Posterior vena cava (tissue), 2 donors: ENCODE results near the gene CD27. TPM values are rescaled to one million over a fixed set of nuclear protein-coding genes. Genes with fewer than 3 reads are reported as not detected.

Experiments
- DNase-seq: peaks from one replicate; pipeline ENCODE4 v3.0.0-alpha.2; 2020; ENCODE audit warnings: low spot score
- intact Hi-C, 2 donors: fragments of 100-400 bp; cut with DNase I; formaldehyde crosslinking; loops; one replicate each; pipeline versions ENCODE4 v1.14.1 to v1.14.2; 2022 to 2023
- total RNA-seq, 2 donors: library from RNA; stranded (reverse); fragmentation: NEBNext Ultra II Directional; extraction: Animal tissue kit (Norgen Biotek cat#: 25700); gene quantifications; one replicate each; pipeline ENCODE4 v1.2.1, GENCODE V29; 2021
- donor health status: DM: yes; HTN: yes; CAD: no.
- donor health status: DM: yes; HTN: yes; CAD: no.

Gene CD27
- total RNA-seq, 2 donors from 2014 or later = 0.42 to 0.43 TPM

DNA sequence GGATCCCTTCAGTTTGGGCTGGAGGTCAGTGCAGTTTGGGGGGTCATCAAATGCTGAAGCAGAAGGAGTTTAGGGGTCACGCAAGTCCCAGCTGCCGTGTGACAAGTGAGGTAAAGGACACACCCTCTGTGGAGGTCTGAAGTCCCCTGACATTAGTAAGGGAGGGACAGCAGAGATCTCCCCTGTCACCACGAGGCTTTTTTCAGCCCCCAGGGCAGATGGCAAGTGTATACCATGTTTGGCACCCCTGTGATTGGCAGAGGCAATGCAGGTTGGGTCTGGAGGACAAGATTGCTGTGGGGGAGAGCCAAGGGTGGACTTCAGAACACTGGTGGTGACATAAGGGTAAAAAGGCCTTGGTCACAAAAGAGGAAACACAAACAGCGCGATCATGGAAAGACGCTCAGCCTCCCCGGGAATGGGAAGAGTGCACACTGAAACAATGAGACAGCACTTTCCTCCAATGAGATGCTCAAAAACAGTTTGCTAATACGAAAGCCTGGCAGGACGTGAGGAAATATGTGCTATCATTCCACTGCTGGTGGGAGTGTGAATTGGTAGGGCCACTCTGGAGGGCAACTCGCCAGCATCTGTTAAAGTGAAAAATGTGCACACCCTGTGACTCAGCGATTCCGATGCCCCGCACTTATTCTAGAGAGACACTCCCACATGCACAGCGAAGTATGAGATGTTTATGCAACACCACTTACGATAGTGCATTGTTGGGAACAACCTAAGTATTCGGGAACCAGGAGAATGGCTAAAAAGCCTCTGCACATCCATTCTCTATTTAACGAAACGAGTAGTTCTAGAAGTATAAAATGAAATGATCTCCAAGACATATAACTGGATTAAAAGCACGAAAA is 14.4 kb upstream of the CD27 start:
- intact Hi-C loops = no loop called here
- DNase-seq = peak; percentile 97

DNA sequence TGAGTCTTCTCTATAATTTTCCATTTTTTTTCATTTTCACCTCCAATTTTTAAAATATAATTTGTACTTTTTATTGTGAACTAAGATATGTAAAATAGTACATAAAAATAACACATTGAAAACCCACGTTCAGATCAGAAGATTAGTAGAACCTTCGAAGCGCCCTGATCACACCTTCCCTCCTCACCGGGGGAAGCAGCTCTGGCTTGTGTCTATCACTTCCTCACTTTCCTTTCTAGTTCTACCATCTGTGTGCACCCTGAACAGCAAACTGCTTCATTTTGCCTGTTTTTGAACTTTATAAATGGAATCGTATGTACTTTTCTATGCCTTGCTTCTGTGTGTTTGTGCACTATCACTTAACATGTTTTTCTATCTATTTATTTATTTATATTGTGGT is 11.8 kb upstream of the CD27 start:
- DNase-seq = no peak
- intact Hi-C loops = no loop called here

- DNase-seq = no peak
- intact Hi-C loops = no loop called here
Measured at GRCh38 chr12:6434205-6435140, 10.3 kb upstream of the CD27 start.

DNA sequence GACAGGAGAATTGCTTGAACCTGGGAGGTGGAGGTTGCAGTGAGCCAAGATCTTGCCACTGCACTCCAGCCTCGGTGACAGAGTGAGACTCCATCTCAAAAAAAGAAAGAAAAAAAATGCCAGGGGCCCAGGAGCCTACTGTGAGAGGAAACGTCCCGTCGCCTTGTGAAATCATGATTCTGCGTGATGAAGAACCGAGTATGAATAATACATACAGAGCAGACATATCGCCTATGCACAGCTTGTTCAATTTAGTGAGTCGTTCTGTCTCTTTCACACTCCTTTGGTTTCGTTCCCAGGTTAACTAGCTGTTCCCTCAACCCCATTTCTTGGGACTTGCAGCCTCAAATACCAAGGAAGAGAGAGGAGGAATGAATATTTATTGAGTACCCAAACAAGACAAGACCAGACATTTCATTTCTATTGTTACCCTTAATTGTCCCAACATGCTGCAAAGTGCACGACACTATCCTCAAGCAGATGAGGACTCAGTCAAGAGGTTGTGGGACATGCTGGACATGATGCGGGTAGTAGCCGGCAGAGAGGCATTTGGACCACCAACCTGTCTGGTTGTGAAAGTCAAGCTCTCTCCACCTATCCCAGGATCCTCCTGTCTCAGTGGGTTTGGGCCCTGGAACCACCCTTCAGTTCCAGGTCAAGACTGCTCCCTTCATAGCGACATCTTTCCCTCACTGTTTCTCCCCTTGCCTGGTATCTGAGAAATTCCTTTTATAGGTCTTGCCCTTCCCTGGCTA is 8.6 kb upstream of the CD27 start:
- intact Hi-C loops = no loop called here

DNA sequence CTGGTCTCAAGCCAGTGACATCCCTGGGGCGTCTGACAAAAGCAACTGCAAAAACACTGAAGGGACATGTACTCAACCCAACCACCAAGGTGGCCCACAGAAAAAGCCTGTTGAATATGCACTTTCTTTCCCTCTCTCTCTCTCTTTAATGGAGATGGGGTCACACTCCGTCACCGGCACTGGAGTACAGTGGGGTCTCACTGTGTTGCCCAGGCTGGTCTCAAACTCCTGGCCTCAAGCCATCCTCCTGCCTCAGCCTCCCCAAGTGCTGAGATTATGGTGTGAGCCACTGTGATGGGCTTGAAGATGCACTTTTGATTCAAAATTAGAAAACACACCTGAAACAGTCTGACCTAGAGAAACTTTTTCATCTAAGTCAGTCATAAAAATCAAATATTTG is 7.2 kb upstream of the CD27 start:
- DNase-seq = peak; percentile 42
- intact Hi-C loops = no loop called here

More for the DNA sequence above, 8.6 kb upstream of the CD27 start:
- no peak for DNase-seq

- intact Hi-C loops = no loop called here
Measured at GRCh38 chr12:6438345-6438744, 6.4 kb upstream of the CD27 start.

GRCh38 chr12:6440391-6440790 is 4.4 kb upstream of the CD27 start:
- intact Hi-C loops = no loop called here

More at GRCh38 chr12:6438345-6438744, 6.4 kb upstream of the CD27 start:
- peak; percentile 59 for DNase-seq

DNA sequence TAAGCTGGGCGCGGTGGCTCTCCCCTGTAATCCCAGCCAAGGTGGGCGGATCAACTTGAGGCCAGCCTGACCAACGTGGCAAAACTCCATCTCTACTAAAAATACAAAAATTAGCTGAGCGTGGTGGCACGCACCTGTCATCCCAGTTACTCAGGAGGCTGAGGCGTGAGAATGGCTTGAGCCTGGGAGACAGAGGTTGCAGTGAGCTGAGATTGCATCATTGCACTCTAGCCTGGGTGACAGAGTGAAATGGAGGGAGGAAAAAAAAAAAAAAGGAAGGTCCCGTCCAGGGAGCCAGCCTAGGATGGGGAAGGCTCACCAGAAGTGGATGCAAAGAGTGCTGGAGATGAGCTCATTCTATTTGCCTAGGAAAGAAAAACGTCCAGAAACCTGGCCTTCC is 1.9 kb upstream of the CD27 start:
- DNase-seq = no peak

More at GRCh38 chr12:6440391-6440790, 4.4 kb upstream of the CD27 start:
- no peak for DNase-seq

GRCh38 chr12:6443361-6443983 is 1.3 kb upstream of the CD27 start:
- intact Hi-C loops = no loop called here
- peak; percentile 30 for DNase-seq

More for the DNA sequence above, 1.9 kb upstream of the CD27 start:
- intact Hi-C loops = no loop called here

- DNase-seq = no peak
- intact Hi-C loops = no loop called here
Measured at GRCh38 chr12:6444031-6444430, 724 bp upstream of the CD27 start.

GRCh38 chr12:6450091-6450868 is 5.5 kb downstream of the CD27 start:
- peak; percentile 59 for DNase-seq
- intact Hi-C loops = no loop called here

- DNase-seq = no peak
- intact Hi-C loops = no loop called here
Measured at GRCh38 chr12:6450869-6451347, 6.2 kb downstream of the CD27 start.

DNA sequence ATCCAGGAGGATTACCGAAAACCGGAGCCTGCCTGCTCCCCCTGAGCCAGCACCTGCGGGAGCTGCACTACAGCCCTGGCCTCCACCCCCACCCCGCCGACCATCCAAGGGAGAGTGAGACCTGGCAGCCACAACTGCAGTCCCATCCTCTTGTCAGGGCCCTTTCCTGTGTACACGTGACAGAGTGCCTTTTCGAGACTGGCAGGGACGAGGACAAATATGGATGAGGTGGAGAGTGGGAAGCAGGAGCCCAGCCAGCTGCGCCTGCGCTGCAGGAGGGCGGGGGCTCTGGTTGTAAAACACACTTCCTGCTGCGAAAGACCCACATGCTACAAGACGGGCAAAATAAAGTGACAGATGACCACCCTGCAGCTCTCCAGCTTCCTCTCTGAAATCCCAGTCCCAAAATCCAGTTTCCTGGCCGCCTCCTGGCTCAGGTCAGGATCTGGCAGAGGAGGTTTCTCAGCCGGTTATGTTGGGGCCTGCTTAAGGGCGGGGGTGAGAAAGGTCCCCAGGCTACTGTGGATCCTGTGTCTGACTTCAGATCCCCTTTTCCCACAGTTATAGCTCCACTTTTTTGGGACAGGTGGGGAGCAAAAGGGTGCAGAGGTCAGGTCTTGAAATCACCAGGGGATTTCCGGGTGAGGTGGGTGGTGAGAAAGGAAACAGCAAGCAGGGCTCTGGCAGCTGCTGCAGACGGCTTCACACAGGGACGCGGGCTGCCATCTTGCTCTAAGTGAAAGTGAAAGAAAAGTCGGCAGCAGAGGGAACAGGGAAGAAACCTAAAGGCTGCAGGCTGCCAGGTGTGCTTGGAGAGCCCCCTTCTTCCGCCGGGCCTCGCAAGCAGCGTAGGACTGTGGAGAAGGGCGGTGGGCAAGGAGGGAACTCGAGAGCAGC is 6.8 kb downstream of the CD27 start, which contains the start of gene TAPBPL:
TSS of gene TAPBPL (plus strand) at position 695 of the 897 bp plus-strand sequence. CDS start 207 bp downstream, outside the sequence.
- peak; percentile 93 for DNase-seq
- intact Hi-C loops = no loop called here

GRCh38 chr12:6452245-6452943 is 7.6 kb downstream of the CD27 start:
- peak; percentile 63 for DNase-seq
- intact Hi-C loops = no loop called here

DNA sequence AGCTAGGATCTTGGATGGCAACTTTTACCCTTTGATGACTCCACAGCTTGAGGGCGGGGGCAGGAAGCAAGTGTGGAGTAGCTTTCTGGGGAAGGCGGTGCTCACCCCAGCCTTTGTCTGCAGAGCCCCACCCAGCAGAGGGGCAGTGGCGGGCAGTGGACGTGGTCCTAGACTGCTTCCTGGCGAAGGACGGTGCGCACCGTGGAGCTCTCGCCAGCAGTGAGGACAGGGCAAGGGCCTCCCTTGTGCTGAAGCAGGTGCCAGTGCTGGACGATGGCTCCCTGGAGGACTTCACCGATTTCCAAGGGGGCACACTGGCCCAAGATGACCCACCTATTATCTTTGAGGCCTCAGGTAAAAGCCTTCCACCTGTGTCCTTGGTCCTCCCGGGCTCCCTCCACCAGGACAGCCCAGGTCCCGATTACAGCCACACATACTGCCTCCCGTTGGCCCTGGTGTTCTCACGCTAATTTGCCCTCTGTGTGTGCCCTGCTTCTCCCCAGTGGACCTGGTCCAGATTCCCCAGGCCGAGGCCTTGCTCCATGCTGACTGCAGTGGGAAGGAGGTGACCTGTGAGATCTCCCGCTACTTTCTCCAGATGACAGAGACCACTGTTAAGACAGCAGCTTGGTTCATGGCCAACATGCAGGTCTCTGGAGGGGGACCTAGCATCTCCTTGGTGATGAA is 8.3 kb downstream of the CD27 start:
- intact Hi-C loops = no loop called here
- DNase-seq = peak; percentile 83
